Measurements from ENCODE around the gene MRTFB.

DNA sequence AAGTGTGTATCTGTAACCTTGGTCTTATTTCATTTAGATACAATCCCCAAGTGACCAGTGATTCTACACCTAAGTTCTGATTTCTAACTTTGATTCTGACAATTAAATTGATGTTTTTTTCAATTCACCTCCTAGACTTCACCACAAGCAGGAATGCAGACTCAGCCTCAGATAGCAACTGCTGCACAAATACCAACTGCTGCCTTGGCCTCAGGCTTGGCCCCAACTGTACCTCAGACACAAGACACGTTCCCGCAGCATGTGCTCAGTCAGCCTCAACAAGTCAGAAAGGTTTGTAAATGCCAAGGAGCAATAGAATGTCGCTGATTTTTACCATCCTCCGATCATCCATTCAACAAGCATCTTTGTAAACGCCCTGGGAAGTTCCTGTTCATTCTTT is 177.7 kb downstream of the MRTFB start:
- TF ChIP-seq, protein P1, sequence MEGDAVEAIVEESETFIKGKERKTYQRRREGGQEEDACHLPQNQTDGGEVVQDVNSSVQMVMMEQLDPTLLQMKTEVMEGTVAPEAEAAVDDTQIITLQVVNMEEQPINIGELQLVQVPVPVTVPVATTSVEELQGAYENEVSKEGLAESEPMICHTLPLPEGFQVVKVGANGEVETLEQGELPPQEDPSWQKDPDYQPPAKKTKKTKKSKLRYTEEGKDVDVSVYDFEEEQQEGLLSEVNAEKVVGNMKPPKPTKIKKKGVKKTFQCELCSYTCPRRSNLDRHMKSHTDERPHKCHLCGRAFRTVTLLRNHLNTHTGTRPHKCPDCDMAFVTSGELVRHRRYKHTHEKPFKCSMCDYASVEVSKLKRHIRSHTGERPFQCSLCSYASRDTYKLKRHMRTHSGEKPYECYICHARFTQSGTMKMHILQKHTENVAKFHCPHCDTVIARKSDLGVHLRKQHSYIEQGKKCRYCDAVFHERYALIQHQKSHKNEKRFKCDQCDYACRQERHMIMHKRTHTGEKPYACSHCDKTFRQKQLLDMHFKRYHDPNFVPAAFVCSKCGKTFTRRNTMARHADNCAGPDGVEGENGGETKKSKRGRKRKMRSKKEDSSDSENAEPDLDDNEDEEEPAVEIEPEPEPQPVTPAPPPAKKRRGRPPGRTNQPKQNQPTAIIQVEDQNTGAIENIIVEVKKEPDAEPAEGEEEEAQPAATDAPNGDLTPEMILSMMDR (IDR thresholded peaks at IDR 0.05), result no peak
- TF ChIP-seq, protein P2, sequence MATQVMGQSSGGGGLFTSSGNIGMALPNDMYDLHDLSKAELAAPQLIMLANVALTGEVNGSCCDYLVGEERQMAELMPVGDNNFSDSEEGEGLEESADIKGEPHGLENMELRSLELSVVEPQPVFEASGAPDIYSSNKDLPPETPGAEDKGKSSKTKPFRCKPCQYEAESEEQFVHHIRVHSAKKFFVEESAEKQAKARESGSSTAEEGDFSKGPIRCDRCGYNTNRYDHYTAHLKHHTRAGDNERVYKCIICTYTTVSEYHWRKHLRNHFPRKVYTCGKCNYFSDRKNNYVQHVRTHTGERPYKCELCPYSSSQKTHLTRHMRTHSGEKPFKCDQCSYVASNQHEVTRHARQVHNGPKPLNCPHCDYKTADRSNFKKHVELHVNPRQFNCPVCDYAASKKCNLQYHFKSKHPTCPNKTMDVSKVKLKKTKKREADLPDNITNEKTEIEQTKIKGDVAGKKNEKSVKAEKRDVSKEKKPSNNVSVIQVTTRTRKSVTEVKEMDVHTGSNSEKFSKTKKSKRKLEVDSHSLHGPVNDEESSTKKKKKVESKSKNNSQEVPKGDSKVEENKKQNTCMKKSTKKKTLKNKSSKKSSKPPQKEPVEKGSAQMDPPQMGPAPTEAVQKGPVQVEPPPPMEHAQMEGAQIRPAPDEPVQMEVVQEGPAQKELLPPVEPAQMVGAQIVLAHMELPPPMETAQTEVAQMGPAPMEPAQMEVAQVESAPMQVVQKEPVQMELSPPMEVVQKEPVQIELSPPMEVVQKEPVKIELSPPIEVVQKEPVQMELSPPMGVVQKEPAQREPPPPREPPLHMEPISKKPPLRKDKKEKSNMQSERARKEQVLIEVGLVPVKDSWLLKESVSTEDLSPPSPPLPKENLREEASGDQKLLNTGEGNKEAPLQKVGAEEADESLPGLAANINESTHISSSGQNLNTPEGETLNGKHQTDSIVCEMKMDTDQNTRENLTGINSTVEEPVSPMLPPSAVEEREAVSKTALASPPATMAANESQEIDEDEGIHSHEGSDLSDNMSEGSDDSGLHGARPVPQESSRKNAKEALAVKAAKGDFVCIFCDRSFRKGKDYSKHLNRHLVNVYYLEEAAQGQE (IDR thresholded peaks at IDR 0.05; ENCODE audit: insufficient read depth in 1 of 2, low read depth in 2 of 2, low read length in 1 of 2), result no peak
- no peak for TF ChIP-seq POLR2AphosphoS5 (IDR thresholded peaks at IDR 0.05; ENCODE audit: low read depth, low read length)
